Bronchial epithelial cell (primary cell): Measurements from ENCODE around the gene CALML3. TPM values are rescaled to one million over a fixed set of nuclear protein-coding genes. Genes with fewer than 3 reads are reported as not detected.

Experiments
- DNase-seq: peaks from one replicate; pipeline ENCODE4 v3.0.0-alpha.2; 2010; ENCODE audit warnings: low read depth
- FAIRE-seq: peaks from 2 replicates; lab custom pipeline; 2011; peaks lifted over from hg19 to GRCh38; lab: Jason Lieb, UNC
- H3K27me3 ChIP-seq: 2 replicates; pipeline ENCODE4 v1.5.1; 2011; ENCODE audit warnings: low read length; ENCODE audit not compliant: control insufficient read depth, insufficient read depth
- H3K36me3 ChIP-seq: 2 replicates; pipeline ENCODE4 v1.5.1; 2011; ENCODE audit warnings: low read length; ENCODE audit not compliant: control insufficient read depth, insufficient read depth
- H3K4me3 ChIP-seq: 2 replicates; pipeline ENCODE4 v1.5.1; 2011; ENCODE audit warnings: mild to moderate bottlenecking, low read depth, low read length, control low read depth
- CTCF ChIP-seq: IDR thresholded peaks from 2 replicates; pipeline ENCODE4 v1.5.1; 2011; ENCODE audit warnings: mild to moderate bottlenecking, moderate library complexity, low read length, control low read depth, inconsistent platforms; ENCODE audit not compliant: insufficient read depth, severe bottlenecking
- total RNA-seq: library from RNA; depleted of rRNA; stranded (reverse); fragments of >200 nt; gene quantifications from 2 replicates; pipeline ENCODE4 v1.2.1, GENCODE V29; 2014

The CALML3 gene
- total RNA-seq, 1 donor from 2014 or later, result 0.53 TPM

DNA sequence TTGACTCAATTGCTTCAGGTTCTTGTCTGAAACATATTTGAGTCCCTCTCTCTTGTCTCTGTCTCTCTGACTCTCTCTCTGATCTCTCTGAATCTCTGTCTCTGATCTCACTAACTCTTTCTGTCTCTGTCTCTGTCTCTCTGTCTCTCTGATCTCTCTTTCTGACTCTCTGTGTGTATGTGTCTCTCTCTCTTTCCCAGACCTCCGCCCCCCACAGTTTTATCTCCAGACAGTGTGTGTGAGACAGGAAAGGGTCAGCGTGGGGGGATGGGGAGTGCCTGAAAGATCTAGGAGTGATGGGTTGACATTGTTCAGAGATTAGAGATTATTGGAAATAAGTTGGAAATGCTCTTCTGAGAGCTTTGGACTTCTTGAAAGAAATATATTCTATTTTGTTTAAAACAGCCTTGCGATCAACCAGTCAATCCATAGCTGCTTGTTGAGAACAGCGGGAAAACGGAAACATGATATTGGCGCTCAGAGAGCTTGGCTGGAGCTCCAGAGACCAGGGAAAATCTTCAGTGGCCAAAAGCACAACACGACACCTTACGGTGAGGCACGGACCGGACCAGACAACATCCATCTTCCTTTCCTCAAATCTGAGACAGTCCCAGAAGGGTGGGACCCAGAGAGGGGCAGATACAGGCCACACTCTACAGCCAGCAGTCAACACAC lies 35.5 kb downstream of the CALML3 start:
- DNase-seq, result no peak
- no peak for TF ChIP-seq CTCF
- no peak for FAIRE-seq
- Histone ChIP-seq H3K36me3 (no peaks in the 10 kb centered on the region), H3K4me3 (no peak overlapping the region), H3K27me3 (no peaks in the 10 kb centered on the region)

DNA sequence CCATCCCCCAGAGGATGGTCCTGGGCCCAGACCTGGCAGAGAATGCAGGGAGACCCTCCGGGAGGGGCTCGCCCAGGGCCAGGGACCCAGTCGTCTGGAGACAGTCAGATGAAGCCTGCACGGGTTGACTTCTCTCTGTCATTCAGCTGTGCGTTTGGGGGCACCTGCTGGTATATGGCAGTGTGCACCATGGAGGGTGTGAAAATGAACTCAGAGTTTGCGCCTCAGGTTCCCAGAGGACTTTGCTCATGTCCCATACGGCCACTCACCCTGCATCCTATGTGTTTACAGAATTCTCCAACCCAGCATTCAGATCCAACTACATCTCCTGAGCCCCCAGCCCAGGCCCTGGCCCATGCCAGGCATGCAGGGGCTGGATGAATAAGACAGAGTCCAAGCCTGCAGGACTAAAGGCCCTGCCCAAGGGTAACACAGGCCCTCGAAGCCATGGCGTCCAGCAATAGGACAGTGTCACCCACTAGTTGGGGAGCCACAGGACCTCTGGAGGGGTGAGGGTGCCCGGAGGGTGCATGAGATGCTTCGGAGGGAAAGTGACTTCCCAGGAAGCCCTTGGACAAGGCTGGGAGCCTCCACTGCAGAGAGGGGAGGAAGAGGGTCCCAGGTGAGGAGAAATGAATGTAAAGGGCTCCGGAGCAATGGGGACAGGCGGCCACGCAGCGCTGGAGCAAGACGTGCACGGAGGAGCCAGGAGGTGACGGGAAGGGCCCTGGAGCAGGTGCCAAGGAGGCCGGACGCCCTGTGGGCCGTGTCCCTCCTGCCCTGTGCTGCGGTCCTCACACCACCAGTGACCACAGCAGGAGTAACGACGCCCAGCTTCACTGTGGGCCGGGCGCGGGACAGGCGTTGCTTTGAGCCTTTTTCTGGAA lies 36.3 kb downstream of the CALML3 start:
- DNase-seq (no peak), FAIRE-seq (no peak)
- TF ChIP-seq CTCF, result no peak

DNA sequence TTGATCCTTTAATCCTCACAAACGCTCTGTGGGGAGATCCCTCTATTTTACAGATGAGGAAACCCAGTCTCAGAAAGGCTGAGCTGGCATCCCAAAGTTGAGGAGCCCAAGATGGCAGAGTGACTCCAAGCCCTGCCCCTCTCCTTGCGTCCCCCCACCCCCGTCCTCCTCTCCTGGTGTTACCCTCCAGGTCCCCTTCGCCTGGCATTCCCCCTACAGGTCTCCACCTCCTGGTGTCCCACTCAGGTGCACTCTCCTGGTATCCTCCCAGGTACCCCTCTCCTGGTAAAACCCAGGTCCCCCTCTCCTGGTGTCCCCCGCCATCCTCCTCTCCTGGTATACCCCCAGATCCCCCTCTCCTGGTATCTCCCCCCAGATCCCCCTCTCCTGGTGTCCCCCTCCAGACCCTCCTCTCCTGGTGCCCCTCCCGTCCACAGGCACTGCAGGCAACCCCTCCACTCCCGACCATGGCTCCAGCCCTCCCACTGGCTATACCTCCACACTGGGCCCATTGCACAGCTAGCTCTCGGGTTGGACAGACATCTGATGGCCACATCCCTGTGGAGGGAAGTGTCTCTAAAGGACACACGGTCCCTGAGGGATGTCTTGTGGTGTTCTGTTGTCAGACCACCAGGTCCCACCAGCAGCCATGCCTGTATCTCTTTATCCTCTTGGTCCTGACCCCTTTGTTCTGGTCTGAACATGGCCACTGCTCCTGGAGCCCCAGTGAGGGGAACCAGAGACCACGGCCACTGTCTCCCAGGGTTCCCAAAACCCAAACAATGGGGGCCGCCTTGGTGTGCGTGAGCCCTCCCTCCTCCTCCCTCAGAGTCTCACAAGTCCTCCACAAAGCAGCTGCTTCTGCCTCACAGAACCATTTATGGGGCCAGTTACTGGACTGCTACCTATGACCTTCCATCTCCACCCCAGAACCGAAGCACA lies 37.2 kb downstream of the CALML3 start:
- Histone ChIP-seq H3K36me3 (no peaks in the 10 kb centered on the region), H3K4me3 (no peak overlapping the region), H3K27me3 (no peaks in the 10 kb centered on the region)
- no peak for TF ChIP-seq CTCF
- FAIRE-seq (no peak), DNase-seq (no peak)

More for the DNA sequence above, 36.3 kb downstream of the CALML3 start:
- H3K27me3 ChIP-seq, result no peaks in the 10 kb centered on the region
- no peak overlapping the region for H3K4me3 ChIP-seq
- H3K36me3 ChIP-seq, result no peaks in the 10 kb centered on the region

- H3K36me3 ChIP-seq, result no peaks in the 10 kb centered on the region
- H3K27me3 ChIP-seq, result no peaks in the 10 kb centered on the region
- TF ChIP-seq CTCF, result no peak
- H3K4me3 ChIP-seq, result no peak overlapping the region
- no peak for DNase-seq
- FAIRE-seq, result no peak
Observed at GRCh38 chr10:5563321-5563961, 38.7 kb downstream of the CALML3 start.

DNA sequence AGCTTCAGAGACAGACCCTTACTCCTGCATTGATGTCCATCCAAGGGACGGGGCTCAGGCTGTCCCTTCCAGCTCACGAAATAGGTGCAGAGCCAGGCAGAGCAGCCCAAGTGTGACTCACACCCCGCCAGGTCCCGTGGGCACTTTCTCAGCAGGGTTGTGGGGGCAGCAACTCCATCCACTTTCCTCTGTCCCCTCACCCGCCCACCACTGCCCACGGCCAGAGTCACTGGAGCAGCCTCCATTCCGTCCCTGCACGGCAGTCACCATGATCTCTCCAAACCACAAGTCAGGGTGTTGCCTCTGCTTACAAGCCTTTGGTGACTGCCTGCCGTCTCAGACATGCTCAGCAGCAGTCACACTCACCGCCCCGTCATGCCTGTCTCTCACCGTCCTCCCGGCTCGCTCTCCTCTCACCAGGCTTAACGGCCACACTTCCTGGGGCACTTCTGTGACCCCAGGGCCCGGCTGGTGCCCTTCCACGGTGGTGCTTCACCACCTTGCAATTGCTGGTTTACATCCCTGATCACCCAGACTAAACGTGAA lies 39.3 kb downstream of the CALML3 start:
- H3K27me3 ChIP-seq, result no peaks in the 10 kb centered on the region
- no peak for FAIRE-seq
- no peak overlapping the region for H3K4me3 ChIP-seq
- H3K36me3 ChIP-seq, result no peaks in the 10 kb centered on the region
- TF ChIP-seq CTCF, result no peak
- peak; percentile 91 for DNase-seq
